HG02943 (cell line): ENCODE measurements around the gene JADE1.

Source experiments
- ATAC-seq: cut with Tn5 transposase; IDR thresholded peaks from one replicate; pipeline ENCODE4 v1.9.1; 2021; ENCODE audit warnings: mild to moderate bottlenecking, low read depth, moderate library complexity; ENCODE audit not compliant: unreplicated experiment

The JADE1 gene

GRCh38 chr4:128810331-128810870 is 901 bp downstream of the JADE1 start:
- ATAC-seq, result no peak

DNA sequence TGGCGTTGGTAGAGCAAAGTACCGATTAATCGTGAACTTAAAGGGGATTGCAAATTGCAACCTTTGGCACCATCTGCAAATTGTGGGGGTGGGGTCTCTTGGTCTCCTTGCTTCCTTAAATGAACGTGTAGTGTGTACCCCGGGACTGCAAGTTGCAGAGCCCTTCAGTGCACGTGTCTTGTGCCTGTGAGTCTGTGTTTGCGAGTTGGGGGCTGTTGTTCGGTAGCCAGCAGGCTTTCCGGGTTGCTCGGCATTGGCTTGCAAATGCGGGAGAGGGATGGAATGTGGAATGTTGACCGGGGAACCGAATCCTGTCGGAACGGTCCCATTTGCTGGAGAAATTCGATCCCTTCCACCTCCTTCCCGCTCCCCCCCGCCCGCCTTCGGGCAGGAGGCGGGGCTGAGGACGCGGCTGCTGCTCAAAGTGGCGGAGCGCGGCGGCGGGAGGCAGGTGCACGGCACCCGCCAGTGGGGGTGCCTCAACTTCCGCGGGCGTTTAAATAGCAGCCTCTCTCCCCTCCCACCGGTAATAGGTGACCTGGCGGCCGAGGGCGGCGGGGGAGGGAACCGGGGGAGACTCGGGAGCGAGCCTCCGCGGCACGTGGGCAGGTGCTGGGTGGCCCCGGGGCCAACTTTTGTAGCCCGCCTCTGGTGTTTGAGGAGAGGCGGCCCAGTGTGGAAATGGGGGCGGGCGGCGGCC is 1.5 kb downstream of the JADE1 start:
- ATAC-seq, result peak; percentile 45

DNA sequence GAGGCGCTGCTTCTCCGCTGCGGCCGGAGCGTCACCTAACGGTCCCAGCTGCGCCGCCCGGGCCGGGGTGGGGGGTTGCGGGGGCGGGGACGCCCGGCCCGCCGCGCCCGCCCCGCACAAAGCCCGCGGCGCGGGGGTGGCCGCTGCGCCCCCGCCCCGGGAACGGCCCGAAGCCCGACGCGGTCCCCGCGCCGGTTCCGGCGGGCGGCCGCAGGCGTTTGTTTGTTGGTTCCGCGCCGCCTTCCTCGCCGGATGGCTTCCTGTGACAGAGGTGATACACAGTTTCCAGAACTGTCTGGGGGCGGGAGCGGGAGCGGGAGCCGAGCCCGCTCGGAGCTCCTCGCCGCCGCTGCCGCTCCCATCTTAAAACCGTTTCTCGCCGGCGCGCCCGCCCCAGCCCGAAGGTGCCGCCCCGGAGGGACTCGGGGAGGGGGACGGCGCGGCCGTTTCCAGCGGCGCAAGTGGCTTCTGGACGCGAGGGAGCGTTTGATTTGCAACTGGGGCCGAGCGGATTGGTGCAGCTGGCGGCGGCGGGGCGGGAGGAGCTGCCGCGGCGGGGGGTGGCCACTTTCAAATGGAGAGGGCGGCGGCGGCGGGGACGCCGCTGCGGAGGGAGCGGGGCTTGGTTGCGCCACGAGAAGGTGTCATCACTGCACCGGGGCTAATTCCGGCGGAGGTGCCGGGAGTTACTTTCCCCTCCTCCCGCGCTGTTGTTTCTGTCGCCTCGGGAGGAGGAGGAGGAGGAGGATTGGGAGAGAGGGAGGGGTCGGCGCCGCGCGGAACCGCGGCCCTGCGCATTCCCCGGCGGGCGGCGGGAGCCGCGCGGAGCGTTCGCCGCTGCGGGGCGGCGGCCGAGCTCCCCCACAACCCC is 2.3 kb downstream of the JADE1 start:
- peak; percentile 43 for ATAC-seq

DNA sequence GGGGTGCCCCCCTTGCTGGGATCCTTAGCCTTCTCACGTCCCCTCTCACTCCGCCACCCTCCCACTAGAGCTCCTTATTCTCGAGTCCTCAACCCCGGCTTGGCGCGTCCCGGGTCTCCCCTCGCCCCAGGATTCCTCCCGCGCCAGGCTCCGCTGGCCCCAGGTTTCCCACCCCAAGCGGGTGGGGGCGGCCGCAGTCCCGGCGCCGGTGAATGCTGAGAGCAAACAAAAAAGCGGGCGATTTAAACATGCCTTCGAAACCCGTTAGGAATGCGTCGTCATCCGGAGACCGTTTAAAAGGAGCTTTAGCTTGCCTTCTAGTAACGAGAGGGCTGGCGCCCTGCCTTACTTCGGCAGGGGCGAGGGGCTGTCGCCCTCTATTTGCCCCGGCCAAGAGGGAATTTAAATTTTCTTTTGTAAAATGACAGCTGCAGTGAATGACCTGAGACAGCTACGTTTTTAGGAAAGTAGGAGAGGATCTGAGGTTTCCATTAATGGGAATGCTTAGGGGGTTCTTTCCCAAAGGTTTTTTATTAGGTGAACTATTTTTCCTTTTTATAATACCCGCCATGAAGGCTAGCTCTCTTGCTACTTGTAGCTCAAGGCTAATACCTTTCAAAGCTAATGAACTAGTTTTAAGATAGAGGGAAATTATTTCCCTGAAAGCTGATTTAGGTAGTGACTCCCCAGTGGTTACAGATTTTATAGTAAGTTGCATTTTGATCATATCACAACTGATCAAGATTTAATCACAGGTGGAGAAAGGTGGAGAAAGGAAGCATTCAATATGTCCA is 3.1 kb downstream of the JADE1 start:
- peak; percentile 2 for ATAC-seq

DNA sequence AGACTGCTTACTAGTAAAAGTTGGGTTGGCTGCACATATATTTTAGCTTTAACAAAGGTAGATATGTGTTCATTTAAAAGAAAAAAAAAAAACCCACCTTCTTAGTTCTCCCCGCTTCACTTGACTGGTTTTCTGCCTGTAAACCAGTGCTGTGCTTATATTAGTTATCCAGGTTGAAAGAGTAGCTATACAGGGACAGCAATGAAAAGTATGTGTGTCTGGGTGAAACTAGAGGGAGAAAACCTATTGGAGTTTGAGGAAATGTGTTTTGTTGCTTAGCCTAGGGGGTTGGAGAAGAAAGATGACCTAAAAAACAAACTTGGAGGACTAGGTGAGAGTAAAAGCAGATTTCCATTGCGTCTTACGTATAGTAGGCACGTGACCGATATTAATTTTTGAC is 4.5 kb downstream of the JADE1 start:
- ATAC-seq, result no peak

DNA sequence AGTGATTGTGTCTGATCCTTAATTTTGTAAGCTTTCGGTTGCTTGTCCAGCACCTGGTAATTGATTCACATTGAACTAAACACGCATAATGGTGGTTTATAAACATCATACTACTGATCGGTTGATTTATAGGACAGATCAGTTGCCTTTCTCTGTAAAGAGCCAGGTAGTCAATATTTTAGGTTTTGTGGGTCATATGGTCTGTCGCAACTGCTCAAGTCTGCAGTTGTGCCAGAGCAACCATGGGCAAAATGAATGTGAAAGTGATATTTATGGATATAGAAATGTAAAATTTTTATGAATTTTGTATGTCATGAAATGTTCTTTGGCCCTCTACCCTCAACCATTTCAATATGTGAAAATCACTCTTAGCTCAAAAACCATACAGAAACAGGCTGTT is 8.9 kb downstream of the JADE1 start:
- no peak for ATAC-seq

GRCh38 chr4:128819082-128819742 is 9.7 kb downstream of the JADE1 start:
- ATAC-seq, result no peak

DNA sequence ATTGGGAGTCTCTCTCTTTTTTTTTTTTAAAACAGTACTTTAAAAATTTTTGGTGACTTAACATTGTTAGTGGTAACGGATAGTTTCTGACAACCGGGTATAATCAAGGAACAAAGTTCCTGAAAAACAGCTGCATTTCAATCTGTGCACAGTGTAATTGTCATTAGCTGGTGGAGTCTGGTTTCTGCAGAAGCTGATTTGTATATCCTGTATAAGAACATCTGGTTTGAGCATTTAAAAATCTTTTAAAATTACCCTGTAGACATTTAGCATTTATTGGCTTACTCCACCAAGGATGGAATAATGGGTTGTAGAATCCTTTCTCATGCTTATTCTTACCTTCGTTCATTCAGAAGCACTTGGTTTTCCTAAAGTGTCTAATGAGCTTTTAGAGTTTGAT is 11.2 kb downstream of the JADE1 start:
- ATAC-seq, result no peak

- ATAC-seq, result no peak
These were observed 11.7 kb downstream of the JADE1 start for GRCh38 chr4:128821151-128821550.

DNA sequence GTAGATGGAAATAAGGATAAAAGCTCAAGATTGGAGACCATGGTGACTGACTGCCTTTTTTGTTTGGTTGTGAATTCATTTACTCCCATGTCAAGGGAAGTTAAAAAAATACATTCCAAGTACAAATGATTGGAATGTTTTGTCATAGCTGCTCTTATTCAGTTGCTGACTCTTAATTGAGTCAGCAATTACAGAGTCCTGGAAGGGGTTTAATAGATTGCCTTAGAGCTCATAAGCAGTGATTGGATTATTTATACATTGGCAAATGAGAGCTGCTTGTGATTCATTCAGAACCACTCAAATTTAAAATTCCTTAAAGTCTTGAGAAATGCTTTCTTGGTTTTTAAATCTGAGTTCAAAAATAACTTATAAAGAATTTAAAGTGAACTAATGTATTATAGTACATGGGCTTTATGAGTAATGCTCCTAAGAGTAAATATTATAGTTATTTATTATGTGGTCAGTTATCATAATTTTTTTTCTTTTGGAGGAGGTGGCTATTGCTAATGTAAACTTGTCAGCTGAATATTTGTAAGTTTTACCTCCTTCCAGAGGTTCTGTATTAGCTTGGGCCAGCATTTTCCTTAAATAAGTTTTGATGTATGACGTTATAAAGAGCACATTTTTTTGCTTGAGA is 13.6 kb downstream of the JADE1 start:
- no peak for ATAC-seq

GRCh38 chr4:128825226-128825625 is 15.7 kb downstream of the JADE1 start:
- no peak for ATAC-seq

DNA sequence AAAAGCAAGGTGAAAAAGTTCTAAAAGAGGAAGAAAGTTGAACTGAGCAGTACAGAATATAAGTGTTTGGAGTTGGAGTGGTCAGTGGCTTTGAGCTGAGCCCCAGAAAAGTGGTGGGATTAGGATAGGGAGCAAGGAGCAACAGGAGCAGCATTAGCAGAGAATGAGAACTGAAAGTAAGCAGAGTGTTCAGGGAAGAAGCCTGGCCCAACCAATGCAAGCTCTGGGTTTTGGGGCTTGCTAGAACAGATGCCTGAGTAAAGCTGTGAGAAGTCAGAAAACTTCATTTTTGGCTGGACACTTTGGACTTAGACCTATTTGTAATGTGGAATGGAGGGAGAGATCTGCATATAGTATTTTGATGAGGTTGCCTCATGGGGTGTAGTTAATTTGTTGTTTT is 17.8 kb downstream of the JADE1 start:
- no peak for ATAC-seq

- peak; percentile 27 for ATAC-seq
These were observed 21.5 kb downstream of the JADE1 start for GRCh38 chr4:128830906-128831503.

DNA sequence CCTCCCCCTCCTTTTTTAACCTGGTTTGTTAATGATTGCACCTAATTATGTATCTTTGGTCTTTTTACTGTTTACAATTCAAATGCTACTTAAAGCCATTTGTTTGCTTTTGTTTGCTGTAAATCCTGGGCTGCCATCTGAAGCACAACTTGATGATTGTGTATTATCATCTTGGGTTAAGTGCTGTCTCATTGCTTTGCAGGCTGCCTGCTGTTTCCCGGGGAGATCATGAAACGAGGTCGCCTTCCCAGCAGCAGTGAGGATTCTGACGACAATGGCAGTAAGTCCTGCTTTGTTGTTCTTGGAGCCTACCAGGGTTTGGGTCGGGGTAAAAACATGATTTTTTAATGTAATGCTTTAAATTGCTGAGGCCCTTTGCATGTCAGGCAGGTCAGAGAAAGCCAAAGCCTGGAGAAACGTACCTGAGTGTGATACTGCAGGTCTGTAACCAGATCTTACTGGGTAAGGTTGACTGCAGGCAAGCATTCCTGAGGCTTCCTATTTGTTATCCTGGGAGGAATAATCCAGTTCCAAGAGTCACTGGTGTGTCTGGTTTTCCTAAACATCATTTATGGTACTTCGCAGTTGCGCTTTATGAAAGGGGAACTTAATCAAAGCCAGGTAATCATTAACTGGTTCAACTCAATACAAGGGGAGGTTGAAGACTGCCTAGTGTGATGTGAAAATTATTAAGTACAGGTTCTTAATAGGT is 22.2 kb downstream of the JADE1 start:
- peak; percentile 65 for ATAC-seq

GRCh38 chr4:128832243-128832625 is 22.7 kb downstream of the JADE1 start:
- peak; percentile 41 for ATAC-seq

- no peak for ATAC-seq
These were observed 26.2 kb downstream of the JADE1 start for GRCh38 chr4:128835498-128836222.

- no peak for ATAC-seq
These were observed 27.7 kb downstream of the JADE1 start for GRCh38 chr4:128837198-128837597.

GRCh38 chr4:128837679-128838078 is 28.2 kb downstream of the JADE1 start:
- no peak for ATAC-seq
